GM23338 (cell line): Measurements from ENCODE around the gene ANKFN1. TPM values are rescaled to one million over a fixed set of nuclear protein-coding genes. Genes with fewer than 3 reads are reported as not detected.

Experiments
- ATAC-seq: fragments of 200-7000 bp; cut with Tn5 transposase; 3 replicates; pipeline ENCODE4 v1.9.1; 2020
- DNase-seq: peaks from one replicate; pipeline ENCODE4 v3.0.0-alpha.2; 2015; ENCODE audit warnings: low spot score
- H2AFZ ChIP-seq: fragments of 200-600 bp; sonication (generic); 2 replicates; pipeline ENCODE4 v1.8.0; 2016; ENCODE audit warnings: antibody characterized with exemption, mild to moderate bottlenecking, moderate library complexity
- H3F3A ChIP-seq: fragments of 200-600 bp; sonication (generic); replicated peaks from 2 replicates; pipeline ENCODE4 v1.8.0; 2017; ENCODE audit warnings: antibody characterized with exemption, mixed run types, low read depth
- H3K27ac ChIP-seq: fragments of 200-600 bp; sonication (generic); 2 replicates; pipeline ENCODE4 v1.6.1; 2016; ENCODE audit warnings: low read depth
- H3K27me3 ChIP-seq: fragments of 200-600 bp; sonication (generic); 2 replicates; pipeline ENCODE4 v1.8.0; 2016; ENCODE audit warnings: mild to moderate bottlenecking, mixed run types, moderate library complexity; ENCODE audit not compliant: insufficient read depth
- H3K36me3 ChIP-seq: fragments of 200-600 bp; sonication (generic); 2 replicates; pipeline ENCODE4 v1.8.0; 2016; ENCODE audit warnings: mild to moderate bottlenecking; ENCODE audit not compliant: insufficient read depth
- H3K4me1 ChIP-seq: fragments of 200-600 bp; sonication (generic); 2 replicates; pipeline ENCODE4 v1.8.0; 2016; ENCODE audit warnings: mild to moderate bottlenecking, moderate library complexity; ENCODE audit not compliant: insufficient read depth
- H3K4me2 ChIP-seq: fragments of 200-600 bp; sonication (generic); 2 replicates; pipeline ENCODE4 v1.7.1; 2017; ENCODE audit warnings: mixed run types
- H3K4me3 ChIP-seq: fragments of 200-600 bp; sonication (generic); 2 replicates; pipeline ENCODE4 v1.6.1; 2016; ENCODE audit warnings: mixed run types
- H3K79me2 ChIP-seq: fragments of 200-600 bp; sonication (generic); replicated peaks from 2 replicates; pipeline ENCODE4 v1.8.0; 2017; ENCODE audit warnings: mild to moderate bottlenecking; ENCODE audit not compliant: insufficient read depth
- H3K9me2 ChIP-seq: fragments of 200-600 bp; sonication (generic); 2 replicates; pipeline ENCODE4 v1.8.0; 2017; ENCODE audit not compliant: insufficient read depth
- H4K20me1 ChIP-seq: fragments of 200-600 bp; sonication (generic); replicated peaks from 2 replicates; pipeline ENCODE4 v1.8.0; 2017; ENCODE audit warnings: mild to moderate bottlenecking; ENCODE audit not compliant: insufficient read depth
- H3K27ac Mint-ChIP-seq: 2 replicates; pipeline ENCODE4 v1.8.0; 2020; ENCODE audit warnings: inconsistent platforms, mild to moderate bottlenecking, moderate library complexity, mixed read lengths
- H3K27me3 Mint-ChIP-seq: 3 replicates; pipeline ENCODE4 v1.8.0; 2022; ENCODE audit warnings: low read depth, mild to moderate bottlenecking, moderate library complexity, mixed read lengths, inconsistent platforms; ENCODE audit not compliant: insufficient read depth, poor library complexity
- H3K36me3 Mint-ChIP-seq: 3 replicates; pipeline ENCODE4 v1.8.0; 2021; ENCODE audit warnings: low read depth, mild to moderate bottlenecking, inconsistent platforms, moderate library complexity, mixed read lengths
- H3K4me1 Mint-ChIP-seq: 3 replicates; pipeline ENCODE4 v1.8.0; 2020; ENCODE audit warnings: mild to moderate bottlenecking, inconsistent platforms, mixed read lengths
- H3K4me3 Mint-ChIP-seq: 3 replicates; pipeline ENCODE4 v1.8.0; 2021; ENCODE audit warnings: moderate library complexity, mild to moderate bottlenecking, inconsistent platforms, mixed read lengths
- H3K9me3 Mint-ChIP-seq: 3 replicates; pipeline ENCODE4 v1.8.0; 2020; ENCODE audit warnings: moderate library complexity, mild to moderate bottlenecking, inconsistent platforms, mixed read lengths
- CREB1 ChIP-seq: fragments of 250-450 bp; sonication (Bioruptor Pico); IDR thresholded peaks from 2 replicates; pipeline ENCODE4 v1.5.0; 2020; ENCODE audit warnings: low read depth, mild to moderate bottlenecking, moderate library complexity
- EZH2phosphoT487 ChIP-seq: fragments of 200-600 bp; sonication (generic); IDR thresholded peaks from one replicate; pipeline ENCODE4 v1.8.1; 2018; ENCODE audit warnings: antibody characterized with exemption; ENCODE audit not compliant: unreplicated experiment
- JUNB ChIP-seq: IDR thresholded peaks from one replicate; pipeline ENCODE4 v1.6.1; 2016; ENCODE audit warnings: antibody characterized with exemption; ENCODE audit not compliant: unreplicated experiment
- NANOG ChIP-seq: IDR thresholded peaks from 2 replicates; pipeline ENCODE4 v1.6.1; 2016; ENCODE audit warnings: antibody characterized with exemption, borderline replicate concordance
- POLR2AphosphoS5 ChIP-seq: IDR thresholded peaks from 2 replicates; pipeline ENCODE4 v1.6.1; 2016; ENCODE audit warnings: antibody characterized with exemption, low read depth
- STAT1 ChIP-seq: IDR thresholded peaks from one replicate; pipeline ENCODE4 v1.6.1; 2016; ENCODE audit warnings: antibody characterized with exemption; ENCODE audit not compliant: unreplicated experiment
- ZNF114 ChIP-seq: fragments of 250-450 bp; sonication (Bioruptor Pico); IDR thresholded peaks from 2 replicates; pipeline ENCODE4 v1.5.0; 2020; ENCODE audit warnings: mild to moderate bottlenecking, moderate library complexity
- ZNF331 ChIP-seq: fragments of 250-450 bp; sonication (Bioruptor Pico); IDR thresholded peaks from 2 replicates; pipeline ENCODE4 v1.5.0; 2020; ENCODE audit warnings: low read depth, mild to moderate bottlenecking, moderate library complexity
- polyA plus RNA-seq: library from polyadenylated mRNA; unstranded; fragments of >200 nt; fragmentation: Nextera tagmentation; extraction: Ambion mirVana; gene quantifications from 2 replicates; pipeline ENCODE4 v1.2.1, GENCODE V29; 2016
- total RNA-seq: library from RNA; depleted of rRNA; stranded (reverse); fragments of >200 nt; shearing (Covaris generic); gene quantifications from 2 replicates; pipeline ENCODE4 v1.2.3, GENCODE V29; 2014
- TF ChIP-seq, protein P1 (sequence below): fragments of 250-450 bp; sonication (Bioruptor Pico); IDR thresholded peaks from 2 replicates; pipeline ENCODE4 v1.5.0; 2020; ENCODE audit warnings: mild to moderate bottlenecking, moderate library complexity
- TF ChIP-seq, protein P2 (sequence below): IDR thresholded peaks from 2 replicates; pipeline ENCODE4 v1.6.1; 2016; ENCODE audit warnings: antibody characterized with exemption
- TF ChIP-seq, protein P3 (sequence below), 2 experiments: fragments of 200-600 bp in 1 of 2; sonication (generic) in 1 of 2; conservative IDR thresholded peaks; 2 replicates each; pipeline versions ENCODE4 v1.5.1 to v1.6.1; 2016 to 2017; ENCODE audit warnings: antibody characterized with exemption in 2 of 2, low read depth in 2 of 2, mild to moderate bottlenecking in 2 of 2, moderate library complexity in 1 of 2

ANKFN1 gene
- total and polyA plus RNA-seq, 2 experiments from 2014 or later, result not detected

DNA sequence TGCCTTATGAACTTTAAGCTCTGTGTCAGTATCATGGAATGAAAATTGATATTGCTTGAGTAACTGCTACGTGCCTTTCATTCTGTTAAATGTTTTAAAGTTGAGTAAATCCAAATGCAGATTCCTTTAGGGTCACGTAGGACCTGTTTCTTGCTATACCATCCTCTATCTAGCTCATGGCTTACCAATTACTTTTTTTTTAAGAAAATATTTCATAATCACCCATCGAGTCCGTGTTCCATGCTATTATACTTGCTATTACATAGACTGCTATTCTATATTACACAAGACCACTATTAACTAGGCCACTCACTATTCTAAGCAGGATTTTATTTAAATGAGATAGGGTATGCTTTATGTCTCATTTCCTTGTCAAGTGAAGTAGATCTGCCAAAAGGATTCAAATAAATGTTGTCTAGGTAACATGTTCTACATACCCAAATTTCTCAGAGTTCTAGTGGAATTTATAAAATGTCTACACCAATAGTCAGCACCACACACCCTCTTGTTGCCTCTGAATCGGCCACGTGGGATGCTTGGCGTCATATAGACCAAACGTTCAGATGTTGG is 11.9 kb downstream of the ANKFN1 start (continued):
- TF ChIP-seq, protein P1, sequence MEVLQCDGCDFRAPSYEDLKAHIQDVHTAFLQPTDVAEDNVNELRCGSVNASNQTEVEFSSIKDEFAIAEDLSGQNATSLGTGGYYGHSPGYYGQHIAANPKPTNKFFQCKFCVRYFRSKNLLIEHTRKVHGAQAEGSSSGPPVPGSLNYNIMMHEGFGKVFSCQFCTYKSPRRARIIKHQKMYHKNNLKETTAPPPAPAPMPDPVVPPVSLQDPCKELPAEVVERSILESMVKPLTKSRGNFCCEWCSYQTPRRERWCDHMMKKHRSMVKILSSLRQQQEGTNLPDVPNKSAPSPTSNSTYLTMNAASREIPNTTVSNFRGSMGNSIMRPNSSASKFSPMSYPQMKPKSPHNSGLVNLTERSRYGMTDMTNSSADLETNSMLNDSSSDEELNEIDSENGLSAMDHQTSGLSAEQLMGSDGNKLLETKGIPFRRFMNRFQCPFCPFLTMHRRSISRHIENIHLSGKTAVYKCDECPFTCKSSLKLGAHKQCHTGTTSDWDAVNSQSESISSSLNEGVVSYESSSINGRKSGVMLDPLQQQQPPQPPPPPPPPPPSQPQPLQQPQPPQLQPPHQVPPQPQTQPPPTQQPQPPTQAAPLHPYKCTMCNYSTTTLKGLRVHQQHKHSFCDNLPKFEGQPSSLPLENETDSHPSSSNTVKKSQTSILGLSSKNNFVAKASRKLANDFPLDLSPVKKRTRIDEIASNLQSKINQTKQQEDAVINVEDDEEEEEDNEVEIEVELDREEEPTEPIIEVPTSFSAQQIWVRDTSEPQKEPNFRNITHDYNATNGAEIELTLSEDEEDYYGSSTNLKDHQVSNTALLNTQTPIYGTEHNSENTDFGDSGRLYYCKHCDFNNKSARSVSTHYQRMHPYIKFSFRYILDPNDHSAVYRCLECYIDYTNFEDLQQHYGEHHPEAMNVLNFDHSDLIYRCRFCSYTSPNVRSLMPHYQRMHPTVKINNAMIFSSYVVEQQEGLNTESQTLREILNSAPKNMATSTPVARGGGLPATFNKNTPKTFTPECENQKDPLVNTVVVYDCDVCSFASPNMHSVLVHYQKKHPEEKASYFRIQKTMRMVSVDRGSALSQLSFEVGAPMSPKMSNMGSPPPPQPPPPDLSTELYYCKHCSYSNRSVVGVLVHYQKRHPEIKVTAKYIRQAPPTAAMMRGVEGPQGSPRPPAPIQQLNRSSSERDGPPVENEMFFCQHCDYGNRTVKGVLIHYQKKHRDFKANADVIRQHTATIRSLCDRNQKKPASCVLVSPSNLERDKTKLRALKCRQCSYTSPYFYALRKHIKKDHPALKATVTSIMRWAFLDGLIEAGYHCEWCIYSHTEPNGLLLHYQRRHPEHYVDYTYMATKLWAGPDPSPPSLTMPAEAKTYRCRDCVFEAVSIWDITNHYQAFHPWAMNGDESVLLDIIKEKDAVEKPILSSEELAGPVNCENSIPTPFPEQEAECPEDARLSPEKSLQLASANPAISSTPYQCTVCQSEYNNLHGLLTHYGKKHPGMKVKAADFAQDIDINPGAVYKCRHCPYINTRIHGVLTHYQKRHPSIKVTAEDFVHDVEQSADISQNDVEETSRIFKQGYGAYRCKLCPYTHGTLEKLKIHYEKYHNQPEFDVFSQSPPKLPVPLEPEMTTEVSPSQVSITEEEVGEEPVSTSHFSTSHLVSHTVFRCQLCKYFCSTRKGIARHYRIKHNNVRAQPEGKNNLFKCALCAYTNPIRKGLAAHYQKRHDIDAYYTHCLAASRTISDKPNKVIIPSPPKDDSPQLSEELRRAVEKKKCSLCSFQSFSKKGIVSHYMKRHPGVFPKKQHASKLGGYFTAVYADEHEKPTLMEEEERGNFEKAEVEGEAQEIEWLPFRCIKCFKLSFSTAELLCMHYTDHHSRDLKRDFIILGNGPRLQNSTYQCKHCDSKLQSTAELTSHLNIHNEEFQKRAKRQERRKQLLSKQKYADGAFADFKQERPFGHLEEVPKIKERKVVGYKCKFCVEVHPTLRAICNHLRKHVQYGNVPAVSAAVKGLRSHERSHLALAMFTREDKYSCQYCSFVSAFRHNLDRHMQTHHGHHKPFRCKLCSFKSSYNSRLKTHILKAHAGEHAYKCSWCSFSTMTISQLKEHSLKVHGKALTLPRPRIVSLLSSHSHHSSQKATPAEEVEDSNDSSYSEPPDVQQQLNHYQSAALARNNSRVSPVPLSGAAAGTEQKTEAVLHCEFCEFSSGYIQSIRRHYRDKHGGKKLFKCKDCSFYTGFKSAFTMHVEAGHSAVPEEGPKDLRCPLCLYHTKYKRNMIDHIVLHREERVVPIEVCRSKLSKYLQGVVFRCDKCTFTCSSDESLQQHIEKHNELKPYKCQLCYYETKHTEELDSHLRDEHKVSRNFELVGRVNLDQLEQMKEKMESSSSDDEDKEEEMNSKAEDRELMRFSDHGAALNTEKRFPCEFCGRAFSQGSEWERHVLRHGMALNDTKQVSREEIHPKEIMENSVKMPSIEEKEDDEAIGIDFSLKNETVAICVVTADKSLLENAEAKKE (CRISPR knock-in tag), result no peak
- TF ChIP-seq JUNB, result no peak
- TF ChIP-seq, protein P2, sequence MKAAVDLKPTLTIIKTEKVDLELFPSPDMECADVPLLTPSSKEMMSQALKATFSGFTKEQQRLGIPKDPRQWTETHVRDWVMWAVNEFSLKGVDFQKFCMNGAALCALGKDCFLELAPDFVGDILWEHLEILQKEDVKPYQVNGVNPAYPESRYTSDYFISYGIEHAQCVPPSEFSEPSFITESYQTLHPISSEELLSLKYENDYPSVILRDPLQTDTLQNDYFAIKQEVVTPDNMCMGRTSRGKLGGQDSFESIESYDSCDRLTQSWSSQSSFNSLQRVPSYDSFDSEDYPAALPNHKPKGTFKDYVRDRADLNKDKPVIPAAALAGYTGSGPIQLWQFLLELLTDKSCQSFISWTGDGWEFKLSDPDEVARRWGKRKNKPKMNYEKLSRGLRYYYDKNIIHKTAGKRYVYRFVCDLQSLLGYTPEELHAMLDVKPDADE, result no peak
- no peak for TF ChIP-seq STAT1
- no peak for TF ChIP-seq ZNF331 (CRISPR knock-in tag)
- TF ChIP-seq EZH2phosphoT487, result no peak
- TF ChIP-seq CREB1 (CRISPR knock-in tag), result no peak

DNA sequence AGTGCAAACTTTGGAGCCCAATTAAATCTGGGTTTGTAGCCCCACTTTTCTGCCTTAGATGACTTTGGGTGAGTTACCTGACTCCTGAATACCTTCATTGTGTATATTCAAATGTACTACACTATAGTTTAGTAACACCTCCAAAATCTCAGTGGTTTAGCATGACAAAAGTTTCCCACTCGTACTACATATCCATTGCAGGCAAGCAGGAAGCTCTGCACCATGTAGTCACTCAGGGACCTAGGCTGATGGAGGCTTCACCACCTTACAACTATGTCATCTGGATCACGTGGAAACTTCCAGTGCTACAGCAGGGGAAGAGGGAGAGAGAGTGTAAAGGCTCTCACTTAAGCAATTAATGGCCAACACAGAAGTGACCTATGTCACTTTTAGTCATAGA is 14.2 kb downstream of the ANKFN1 start:
- Mint-ChIP-seq H3K9me3 (peaks cover 3% of the 10 kb centered on the region; the same call in 2 of the 3 replicates), H3K27ac (no peak overlapping the region), H3K4me1 (peaks cover 7% of the 10 kb centered on the region; the same call in 2 of the 3 replicates), H3K36me3 (no peaks in the 10 kb centered on the region), H3K27me3 (no peaks in the 10 kb centered on the region), H3K4me3 (no peak overlapping the region)
- Histone ChIP-seq H3F3A (no peaks in the 10 kb centered on the region), H3K4me1 (peaks cover 6% of the 10 kb centered on the region; the same call in 1 of the 2 replicates), H3K4me3 (no peak overlapping the region), H3K36me3 (no peaks in the 10 kb centered on the region), H2AFZ (no peak overlapping the region), H3K9me2 (peaks cover 4% of the 10 kb centered on the region; the same call in 1 of the 2 replicates), H3K27me3 (no peaks in the 10 kb centered on the region), H4K20me1 (no peaks in the 10 kb centered on the region), H3K79me2 (no peaks in the 10 kb centered on the region), H3K27ac (no peak overlapping the region), H3K4me2 (0 out of 2 replicates have a peak overlapping the region, but pooled peaks have one; percentile 42)
- peak; percentile 50 for ATAC-seq
- DNase-seq, result peak; percentile 27
- TF ChIP-seq CREB1 (CRISPR knock-in tag), result no peak
- no peak for TF ChIP-seq NANOG
- TF ChIP-seq, protein P2, result no peak
- TF ChIP-seq EZH2phosphoT487, result no peak
- TF ChIP-seq ZNF114 (CRISPR knock-in tag), result no peak
- TF ChIP-seq ZNF331 (CRISPR knock-in tag), result no peak
- no peak for TF ChIP-seq POLR2AphosphoS5
- TF ChIP-seq, protein P3, sequence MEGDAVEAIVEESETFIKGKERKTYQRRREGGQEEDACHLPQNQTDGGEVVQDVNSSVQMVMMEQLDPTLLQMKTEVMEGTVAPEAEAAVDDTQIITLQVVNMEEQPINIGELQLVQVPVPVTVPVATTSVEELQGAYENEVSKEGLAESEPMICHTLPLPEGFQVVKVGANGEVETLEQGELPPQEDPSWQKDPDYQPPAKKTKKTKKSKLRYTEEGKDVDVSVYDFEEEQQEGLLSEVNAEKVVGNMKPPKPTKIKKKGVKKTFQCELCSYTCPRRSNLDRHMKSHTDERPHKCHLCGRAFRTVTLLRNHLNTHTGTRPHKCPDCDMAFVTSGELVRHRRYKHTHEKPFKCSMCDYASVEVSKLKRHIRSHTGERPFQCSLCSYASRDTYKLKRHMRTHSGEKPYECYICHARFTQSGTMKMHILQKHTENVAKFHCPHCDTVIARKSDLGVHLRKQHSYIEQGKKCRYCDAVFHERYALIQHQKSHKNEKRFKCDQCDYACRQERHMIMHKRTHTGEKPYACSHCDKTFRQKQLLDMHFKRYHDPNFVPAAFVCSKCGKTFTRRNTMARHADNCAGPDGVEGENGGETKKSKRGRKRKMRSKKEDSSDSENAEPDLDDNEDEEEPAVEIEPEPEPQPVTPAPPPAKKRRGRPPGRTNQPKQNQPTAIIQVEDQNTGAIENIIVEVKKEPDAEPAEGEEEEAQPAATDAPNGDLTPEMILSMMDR (conservative IDR thresholded peaks at IDR 0.05; ENCODE audit: low read depth in 2 of 2), result no peak
